ENCODE measurements around the gene PDE4B. TPM values are rescaled to one million over a fixed set of nuclear protein-coding genes. Genes with fewer than 3 reads are reported as not detected.
"Not testable (repeated sequence)": the region's sequence is repeated elsewhere in the genome, so short reads cannot be mapped to it uniquely, and the experiment has no call there.

PDE4B gene
- total and polyA plus RNA-seq, 9 of the 15 experiments (the other 6 are each of a cell fraction or from before 2014, with no cell fraction given), result 0.09 TPM; not detected in 8

DNA sequence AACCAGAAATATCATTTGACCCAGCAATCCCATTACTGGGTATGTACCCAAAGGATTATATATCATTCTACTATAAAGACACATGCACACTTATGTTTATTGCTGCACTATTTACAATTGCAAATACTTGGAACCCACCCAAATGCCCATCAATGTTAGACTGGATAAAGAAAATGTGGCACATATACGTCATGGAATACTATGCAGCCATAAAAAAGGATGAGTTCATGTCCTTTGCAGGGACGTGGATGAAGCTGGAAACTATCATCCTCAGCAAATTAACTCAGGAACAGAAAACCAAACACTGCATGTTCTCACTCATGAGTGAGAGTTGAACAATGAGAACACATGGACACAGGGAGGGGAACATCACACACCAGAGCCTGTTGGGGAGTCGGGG lies 85.6 kb downstream of the PDE4B start:
- H3K9ac ChIP-seq (ENCODE audit: insufficient read depth in 1 of 2, low read depth in 2 of 2, low read length in 2 of 2); H3K9me1 ChIP-seq (ENCODE audit: control insufficient read depth, insufficient read depth, low read length); H3K9me3 ChIP-seq (replicated peaks; ENCODE audit: control insufficient read depth, insufficient read depth, low read depth, low read length); H3K27me3 ChIP-seq (ENCODE audit: control insufficient read depth in 2 of 2, insufficient read depth in 2 of 2, low read length in 2 of 2); H3K4me2 ChIP-seq (ENCODE audit: insufficient read depth, low read length); ATAC-seq; H3K27ac ChIP-seq (ENCODE audit: extremely low read depth, low read depth, low read length); H2AFZ ChIP-seq (ENCODE audit: low read depth, low read length); BruUV-seq (replicated peaks); H4K20me1 ChIP-seq (replicated peaks; ENCODE audit: control insufficient read depth, insufficient read depth, low read length); intact Hi-C loops (cut with micrococcal nuclease); FAIRE-seq; CTCF ChIA-PET (ENCODE audit: low intra/inter-chr PET ratio); H3K4me3 ChIP-seq; in situ Hi-C loops (cut with MboI); H3K79me2 ChIP-seq (ENCODE audit: control insufficient read depth, insufficient read depth, low read length); H3K4me1 ChIP-seq (replicated peaks in 1 of 2; ENCODE audit: control insufficient read depth in 2 of 2, insufficient read depth in 2 of 2, low read length in 2 of 2); DNase-seq (ENCODE audit: extremely low read depth in 1 of 4, low spot score in 3 of 4); POLR2A ChIA-PET; H3K36me3 ChIP-seq (ENCODE audit: control insufficient read depth, insufficient read depth, low read length): not testable (repeated sequence)
- TF ChIP-seq ZNF146 (CRISPR knock-in tag; IDR thresholded peaks at IDR 0.05; ENCODE audit: unreplicated experiment), result peak; percentile 82
- peak; percentile 4 for TF ChIP-seq RBM25 (IDR thresholded peaks at IDR 0.05; ENCODE audit: low read depth, low read length, severe bottlenecking)
- 9% methylated on average over 3 of the region's 3 CpGs for WGBS (ENCODE audit: insufficient coverage, low coverage, missing lambda C conversion rate)

DNA sequence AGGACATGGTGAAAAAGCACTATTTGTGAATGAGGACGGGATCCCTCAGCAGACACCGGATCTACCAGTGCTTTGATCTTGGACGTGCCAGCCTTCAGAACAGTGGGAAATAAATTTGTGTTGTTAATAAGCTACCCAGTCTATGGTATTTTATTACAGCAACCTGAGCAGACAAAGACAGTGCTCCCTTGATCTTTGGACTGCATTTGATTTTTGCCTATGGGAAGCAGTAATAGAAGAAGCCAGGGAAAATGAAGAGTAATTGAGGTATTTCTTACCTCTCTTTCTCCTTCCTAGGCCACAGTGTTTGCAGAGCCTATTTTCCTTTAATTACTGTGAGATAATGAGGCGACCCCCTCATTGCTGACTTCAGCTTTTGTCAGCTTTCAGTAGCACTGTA lies 87.9 kb downstream of the PDE4B start:
- H4K20me1 ChIP-seq (replicated peaks; ENCODE audit: control insufficient read depth, insufficient read depth, low read length), result no peaks in the 10 kb centered on the region
- no TSS peak for BruUV-seq (replicated peaks)
- no peak overlapping the region for H3K4me2 ChIP-seq (ENCODE audit: insufficient read depth, low read length)
- no peak overlapping the region for H3K9ac ChIP-seq (ENCODE audit: insufficient read depth in 1 of 2, low read depth in 2 of 2, low read length in 2 of 2)
- WGBS (ENCODE audit: insufficient coverage, low coverage, missing lambda C conversion rate), result 0% methylated on average over 4 of the region's 4 CpGs
- H3K9me3 ChIP-seq (replicated peaks; ENCODE audit: control insufficient read depth, insufficient read depth, low read depth, low read length), result no peaks in the 10 kb centered on the region
- no peak overlapping the region for H3K4me3 ChIP-seq
- H3K9me1 ChIP-seq (ENCODE audit: control insufficient read depth, insufficient read depth, low read length), result no peaks in the 10 kb centered on the region
- no peaks in the 10 kb centered on the region for H3K27me3 ChIP-seq (ENCODE audit: control insufficient read depth in 2 of 2, insufficient read depth in 2 of 2, low read length in 2 of 2)
- no peak overlapping the region for H2AFZ ChIP-seq (ENCODE audit: low read depth, low read length)
- no peaks in the 10 kb centered on the region for H3K79me2 ChIP-seq (ENCODE audit: control insufficient read depth, insufficient read depth, low read length)
- ChIA-PET POLR2A (no interaction called here), CTCF (ENCODE audit: low intra/inter-chr PET ratio) (no interaction called here)
- intact Hi-C loops (cut with micrococcal nuclease), result no loop called here
- FAIRE-seq (no peak), ATAC-seq (no peak), DNase-seq (ENCODE audit: extremely low read depth in 1 of 4, low spot score in 3 of 4) (no peak)
- H3K27ac ChIP-seq (ENCODE audit: extremely low read depth, low read depth, low read length), result no peak overlapping the region
- no peaks in the 10 kb centered on the region for H3K36me3 ChIP-seq (ENCODE audit: control insufficient read depth, insufficient read depth, low read length)
- no peaks in the 10 kb centered on the region for H3K4me1 ChIP-seq (replicated peaks in 1 of 2; ENCODE audit: control insufficient read depth in 2 of 2, insufficient read depth in 2 of 2, low read length in 2 of 2)
- in situ Hi-C loops (cut with MboI), result no loop called here
- no peak for TF ChIP-seq CC2D1A (IDR thresholded peaks at IDR 0.05)
- TF ChIP-seq, protein P1, sequence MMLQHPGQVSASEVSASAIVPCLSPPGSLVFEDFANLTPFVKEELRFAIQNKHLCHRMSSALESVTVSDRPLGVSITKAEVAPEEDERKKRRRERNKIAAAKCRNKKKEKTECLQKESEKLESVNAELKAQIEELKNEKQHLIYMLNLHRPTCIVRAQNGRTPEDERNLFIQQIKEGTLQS (IDR thresholded peaks at IDR 0.05), result no peak
- TF ChIP-seq, protein P1 (CRISPR knock-in tag; conservative IDR thresholded peaks at IDR 0.05), result no peak
- TF ChIP-seq MTA2 (IDR thresholded peaks at IDR 0.05; ENCODE audit: low read depth), result no peak
- TF ChIP-seq, protein P2, sequence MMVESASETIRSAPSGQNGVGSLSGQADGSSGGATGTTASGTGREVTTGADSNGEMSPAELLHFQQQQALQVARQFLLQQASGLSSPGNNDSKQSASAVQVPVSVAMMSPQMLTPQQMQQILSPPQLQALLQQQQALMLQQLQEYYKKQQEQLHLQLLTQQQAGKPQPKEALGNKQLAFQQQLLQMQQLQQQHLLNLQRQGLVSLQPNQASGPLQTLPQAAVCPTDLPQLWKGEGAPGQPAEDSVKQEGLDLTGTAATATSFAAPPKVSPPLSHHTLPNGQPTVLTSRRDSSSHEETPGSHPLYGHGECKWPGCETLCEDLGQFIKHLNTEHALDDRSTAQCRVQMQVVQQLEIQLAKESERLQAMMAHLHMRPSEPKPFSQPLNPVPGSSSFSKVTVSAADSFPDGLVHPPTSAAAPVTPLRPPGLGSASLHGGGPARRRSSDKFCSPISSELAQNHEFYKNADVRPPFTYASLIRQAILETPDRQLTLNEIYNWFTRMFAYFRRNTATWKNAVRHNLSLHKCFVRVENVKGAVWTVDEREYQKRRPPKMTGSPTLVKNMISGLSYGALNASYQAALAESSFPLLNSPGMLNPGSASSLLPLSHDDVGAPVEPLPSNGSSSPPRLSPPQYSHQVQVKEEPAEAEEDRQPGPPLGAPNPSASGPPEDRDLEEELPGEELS (CRISPR knock-in tag; IDR thresholded peaks at IDR 0.05; ENCODE audit: borderline replicate concordance), result no peak
- no peak for TF ChIP-seq SETDB1 (IDR thresholded peaks at IDR 0.05; ENCODE audit: low read length)
- TF ChIP-seq, protein P3, sequence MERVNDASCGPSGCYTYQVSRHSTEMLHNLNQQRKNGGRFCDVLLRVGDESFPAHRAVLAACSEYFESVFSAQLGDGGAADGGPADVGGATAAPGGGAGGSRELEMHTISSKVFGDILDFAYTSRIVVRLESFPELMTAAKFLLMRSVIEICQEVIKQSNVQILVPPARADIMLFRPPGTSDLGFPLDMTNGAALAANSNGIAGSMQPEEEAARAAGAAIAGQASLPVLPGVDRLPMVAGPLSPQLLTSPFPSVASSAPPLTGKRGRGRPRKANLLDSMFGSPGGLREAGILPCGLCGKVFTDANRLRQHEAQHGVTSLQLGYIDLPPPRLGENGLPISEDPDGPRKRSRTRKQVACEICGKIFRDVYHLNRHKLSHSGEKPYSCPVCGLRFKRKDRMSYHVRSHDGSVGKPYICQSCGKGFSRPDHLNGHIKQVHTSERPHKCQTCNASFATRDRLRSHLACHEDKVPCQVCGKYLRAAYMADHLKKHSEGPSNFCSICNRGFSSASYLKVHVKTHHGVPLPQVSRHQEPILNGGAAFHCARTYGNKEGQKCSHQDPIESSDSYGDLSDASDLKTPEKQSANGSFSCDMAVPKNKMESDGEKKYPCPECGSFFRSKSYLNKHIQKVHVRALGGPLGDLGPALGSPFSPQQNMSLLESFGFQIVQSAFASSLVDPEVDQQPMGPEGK (CRISPR knock-in tag; IDR thresholded peaks at IDR 0.05; ENCODE audit: borderline replicate concordance), result no peak
- TF ChIP-seq, protein P4, sequence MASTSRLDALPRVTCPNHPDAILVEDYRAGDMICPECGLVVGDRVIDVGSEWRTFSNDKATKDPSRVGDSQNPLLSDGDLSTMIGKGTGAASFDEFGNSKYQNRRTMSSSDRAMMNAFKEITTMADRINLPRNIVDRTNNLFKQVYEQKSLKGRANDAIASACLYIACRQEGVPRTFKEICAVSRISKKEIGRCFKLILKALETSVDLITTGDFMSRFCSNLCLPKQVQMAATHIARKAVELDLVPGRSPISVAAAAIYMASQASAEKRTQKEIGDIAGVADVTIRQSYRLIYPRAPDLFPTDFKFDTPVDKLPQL (IDR thresholded peaks at IDR 0.05; ENCODE audit: extremely low read depth, insufficient read length), result no peak
